ENCODE measurements around the gene IL13RA1.
A peak's percentile ranks its signal among the peaks of the same experiment; 100 is the strongest.
"Not testable (repeated sequence)": the region's sequence is repeated elsewhere in the genome, so short reads cannot be mapped to it uniquely, and the experiment has no call there.

IL13RA1 gene

GRCh38 chrX:118726396-118726795 lies 1.0 kb upstream of the IL13RA1 start:
- DNase-seq (ENCODE audit: low read depth): no peak
- H3K4me3 ChIP-seq (ENCODE audit: low read depth, low read length): no peak overlapping the region

- no peak for DNase-seq (ENCODE audit: low read depth)
- peak overlapping the region; percentile 62 for H3K4me3 ChIP-seq (ENCODE audit: low read depth, low read length)
These were observed 407 bp downstream of the IL13RA1 start for GRCh38 chrX:118727686-118728339.

- DNase-seq (ENCODE audit: low read depth): no peak
These were observed 1.7 kb downstream of the IL13RA1 start for GRCh38 chrX:118729042-118729652.

GRCh38 chrX:118730500-118731247 lies 3.3 kb downstream of the IL13RA1 start:
- no peak overlapping the region for H3K4me3 ChIP-seq (ENCODE audit: low read depth, low read length)
- peak; percentile 64 for DNase-seq (ENCODE audit: low read depth)

More at GRCh38 chrX:118729042-118729652, 1.7 kb downstream of the IL13RA1 start:
- no peak overlapping the region for H3K4me3 ChIP-seq (ENCODE audit: low read depth, low read length)

- not testable (repeated sequence) for H3K4me3 ChIP-seq (ENCODE audit: low read depth, low read length); DNase-seq (ENCODE audit: low read depth)
These were observed 5.1 kb downstream of the IL13RA1 start for GRCh38 chrX:118732551-118732950.

- no peak overlapping the region for H3K4me3 ChIP-seq (ENCODE audit: low read depth, low read length)
- no peak for DNase-seq (ENCODE audit: low read depth)
These were observed 7.5 kb downstream of the IL13RA1 start for GRCh38 chrX:118734909-118735308.

- no peak overlapping the region for H3K4me3 ChIP-seq (ENCODE audit: low read depth, low read length)
- DNase-seq (ENCODE audit: low read depth): no peak
These were observed 9.1 kb downstream of the IL13RA1 start for GRCh38 chrX:118736394-118737010.

- H3K4me3 ChIP-seq (ENCODE audit: low read depth, low read length): no peak overlapping the region
- no peak for DNase-seq (ENCODE audit: low read depth)
These were observed 12.2 kb downstream of the IL13RA1 start for GRCh38 chrX:118739577-118739976.

- no peak for DNase-seq (ENCODE audit: low read depth)
- no peak overlapping the region for H3K4me3 ChIP-seq (ENCODE audit: low read depth, low read length)
These were observed 13.0 kb downstream of the IL13RA1 start for GRCh38 chrX:118740276-118740889.

- no peak for DNase-seq (ENCODE audit: low read depth)
- no peak overlapping the region for H3K4me3 ChIP-seq (ENCODE audit: low read depth, low read length)
These were observed 14.8 kb downstream of the IL13RA1 start for GRCh38 chrX:118742176-118742575.

- DNase-seq (ENCODE audit: low read depth): no peak
- no peak overlapping the region for H3K4me3 ChIP-seq (ENCODE audit: low read depth, low read length)
These were observed 18.2 kb downstream of the IL13RA1 start for GRCh38 chrX:118745570-118745969.

- no peak for DNase-seq (ENCODE audit: low read depth)
- H3K4me3 ChIP-seq (ENCODE audit: low read depth, low read length): no peak overlapping the region
These were observed 24.8 kb downstream of the IL13RA1 start for GRCh38 chrX:118751950-118752783.

- no peak for DNase-seq (ENCODE audit: low read depth)
These were observed 28.2 kb downstream of the IL13RA1 start for GRCh38 chrX:118755633-118756032.

GRCh38 chrX:118756101-118756500 lies 28.7 kb downstream of the IL13RA1 start:
- no peak for DNase-seq (ENCODE audit: low read depth)
- H3K4me3 ChIP-seq (ENCODE audit: low read depth, low read length): no peak overlapping the region

More at GRCh38 chrX:118755633-118756032, 28.2 kb downstream of the IL13RA1 start:
- H3K4me3 ChIP-seq (ENCODE audit: low read depth, low read length): no peak overlapping the region

GRCh38 chrX:118758511-118758910 lies 31.1 kb downstream of the IL13RA1 start:
- no peak for DNase-seq (ENCODE audit: low read depth)
- no peak overlapping the region for H3K4me3 ChIP-seq (ENCODE audit: low read depth, low read length)

GRCh38 chrX:118760025-118760424 lies 32.6 kb downstream of the IL13RA1 start:
- no peak for DNase-seq (ENCODE audit: low read depth)

GRCh38 chrX:118761939-118762707 lies 34.7 kb downstream of the IL13RA1 start:
- no peak overlapping the region for H3K4me3 ChIP-seq (ENCODE audit: low read depth, low read length)
- no peak for DNase-seq (ENCODE audit: low read depth)

More at GRCh38 chrX:118760025-118760424, 32.6 kb downstream of the IL13RA1 start:
- H3K4me3 ChIP-seq (ENCODE audit: low read depth, low read length): no peak overlapping the region

- no peak for DNase-seq (ENCODE audit: low read depth)
- no peak overlapping the region for H3K4me3 ChIP-seq (ENCODE audit: low read depth, low read length)
These were observed 36.1 kb downstream of the IL13RA1 start for GRCh38 chrX:118763489-118763888.

Measured in skeletal muscle cell (primary cell).